ENCODE results near the gene PRR20C.
"Not testable (repeated sequence)": the region's sequence is repeated elsewhere in the genome, so short reads cannot be mapped to it uniquely, and the experiment has no call there.

PRR20C gene

DNA sequence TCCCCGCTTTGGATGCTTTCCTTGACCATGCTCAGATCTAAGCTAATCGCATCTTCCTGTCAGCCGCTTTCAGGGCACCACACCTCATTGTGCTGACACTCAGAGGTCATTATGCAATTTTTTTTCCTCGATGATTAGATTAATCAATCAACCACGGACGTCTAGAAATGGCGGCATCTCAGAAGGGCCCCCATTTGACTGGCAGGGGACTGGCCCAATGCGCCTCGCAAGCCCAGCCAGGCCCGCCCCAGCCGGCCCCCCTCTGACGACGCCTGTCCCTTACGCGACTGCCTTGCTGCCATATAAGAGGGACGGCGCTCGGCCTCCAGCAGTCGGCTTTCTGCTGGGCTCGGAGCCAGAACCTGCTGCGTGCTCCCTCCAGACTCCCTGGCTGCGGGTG, at the start of gene PRR20C:
TSS of gene PRR20C (plus strand) at position 301 of the 400 bp plus-strand sequence. CDS start 387 bp downstream, outside the sequence.
- DNase-seq (ENCODE audit: low read depth in 3 of 3, low spot score in 1 of 3) = not testable (repeated sequence)

DNA sequence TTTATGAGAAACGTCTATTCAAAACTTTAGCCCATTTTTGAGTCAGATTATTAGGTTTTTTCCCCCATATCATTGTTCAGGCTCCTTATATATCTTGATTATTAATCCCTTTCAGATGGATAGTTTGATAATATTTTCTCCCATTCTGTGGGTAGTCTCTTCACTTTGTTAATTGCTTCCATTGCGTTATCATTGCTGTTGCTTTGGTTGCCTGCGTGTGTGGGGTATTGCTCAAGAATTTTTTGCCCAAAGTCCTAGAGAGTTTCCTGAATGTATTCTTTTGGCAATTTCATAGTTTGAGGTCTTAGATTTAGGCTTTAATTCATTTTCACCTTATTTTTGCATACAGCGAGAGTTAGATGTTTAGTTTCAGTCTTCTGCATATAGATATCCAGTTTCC, 38.9 kb upstream of the PRR20C start:
- no peak for DNase-seq (ENCODE audit: low read depth in 3 of 3, low spot score in 1 of 3)

DNA sequence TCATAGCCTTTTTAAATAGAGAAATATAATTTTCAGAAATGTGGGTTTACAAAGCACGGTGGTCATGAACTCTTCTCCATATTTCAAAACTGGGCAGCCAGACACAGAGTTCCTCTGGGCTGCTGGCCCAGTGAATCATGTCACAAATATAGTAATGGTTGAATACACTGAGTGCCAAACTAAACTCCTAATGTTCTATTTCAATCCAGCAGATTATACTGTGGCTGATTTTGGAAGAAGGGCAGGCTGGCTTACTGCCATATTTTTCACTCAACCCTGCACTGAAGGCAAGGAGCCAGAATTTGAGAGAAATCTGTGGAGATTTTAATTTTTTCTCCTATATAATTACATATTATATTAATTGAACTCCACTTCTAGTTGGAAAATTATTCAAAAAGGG, 30.2 kb upstream of the PRR20C start:
- DNase-seq (ENCODE audit: low read depth in 3 of 3, low spot score in 1 of 3) = no peak

DNA sequence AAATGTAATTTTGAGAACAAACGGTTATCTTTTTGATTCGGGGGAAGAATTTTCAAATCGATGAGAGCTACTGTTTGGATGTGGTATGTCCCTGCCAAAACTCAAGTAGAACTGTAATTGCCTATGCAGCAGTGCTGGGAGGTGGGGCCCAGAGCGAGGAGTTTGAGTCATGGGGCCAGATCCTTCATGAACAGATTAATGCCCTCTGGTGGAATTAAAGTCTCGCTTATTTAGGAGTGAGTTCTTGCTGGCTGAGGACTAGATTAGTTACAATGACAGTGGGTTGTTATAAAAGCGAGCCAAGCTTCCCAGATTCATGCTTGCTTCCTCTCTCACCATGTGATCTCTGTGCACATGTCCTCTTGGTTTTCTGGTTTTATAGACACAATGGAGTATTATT, 25.0 kb upstream of the PRR20C start:
- DNase-seq (ENCODE audit: low read depth in 3 of 3, low spot score in 1 of 3) = no peak

DNA sequence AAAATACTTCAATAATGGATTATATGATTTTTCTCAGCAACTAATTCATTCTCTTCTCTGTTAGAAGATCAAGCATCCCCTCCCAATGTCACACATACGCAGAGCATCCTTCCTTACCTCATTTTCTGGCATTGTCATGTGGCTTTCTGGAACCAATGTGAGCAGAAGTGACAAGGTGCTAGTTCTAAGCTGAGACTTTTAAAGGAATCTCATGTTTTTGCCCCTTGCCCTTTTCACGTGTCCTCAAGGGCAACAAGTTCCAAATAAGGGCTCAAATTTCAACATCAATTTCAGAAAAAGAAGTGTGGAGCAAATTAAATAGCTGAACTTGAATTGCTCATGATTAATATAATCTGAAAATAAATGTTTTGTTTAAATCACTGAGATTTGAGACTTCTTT, 17.8 kb upstream of the PRR20C start:
- DNase-seq (ENCODE audit: low read depth in 3 of 3, low spot score in 1 of 3) = no peak

DNA sequence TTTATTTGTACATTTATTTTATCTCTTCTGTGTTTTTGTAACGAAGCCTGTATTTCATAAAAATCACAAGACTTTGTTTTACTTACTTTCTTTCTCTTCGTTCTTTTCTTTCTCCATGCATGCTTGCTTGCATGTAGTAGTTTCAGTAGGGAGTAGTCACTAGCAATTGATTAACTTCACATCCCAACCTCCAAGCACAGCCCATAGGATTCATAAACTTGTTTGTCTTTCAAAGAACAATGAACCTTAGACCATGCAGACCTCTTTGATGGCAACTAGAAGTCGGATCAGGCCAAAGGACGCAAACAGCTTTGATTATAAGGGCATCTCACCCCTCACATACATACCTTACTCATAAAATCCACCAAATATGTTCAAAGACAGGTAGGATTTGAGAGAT, 16.3 kb upstream of the PRR20C start:
- no peak for DNase-seq (ENCODE audit: low read depth in 3 of 3, low spot score in 1 of 3)

DNA sequence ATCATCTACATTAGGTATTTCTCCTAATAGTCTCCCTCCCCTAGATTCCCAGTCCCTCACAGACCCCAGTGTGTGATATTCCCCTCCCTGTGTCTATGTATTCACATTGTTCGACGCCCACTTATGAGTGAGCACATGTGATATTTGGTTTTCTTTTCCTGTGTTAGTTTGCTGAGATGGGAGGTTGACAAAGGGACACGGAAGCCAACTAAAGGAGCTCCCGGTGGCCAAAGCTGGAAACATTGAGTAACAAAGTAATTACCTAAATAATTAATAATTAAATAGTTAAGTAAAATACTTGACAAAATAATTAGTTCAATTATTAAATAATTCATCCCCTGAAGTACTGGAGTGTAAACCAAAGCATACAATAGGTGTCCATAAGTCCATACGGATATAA, 14.9 kb upstream of the PRR20C start:
- DNase-seq (ENCODE audit: low read depth in 3 of 3, low spot score in 1 of 3) = no peak

DNA sequence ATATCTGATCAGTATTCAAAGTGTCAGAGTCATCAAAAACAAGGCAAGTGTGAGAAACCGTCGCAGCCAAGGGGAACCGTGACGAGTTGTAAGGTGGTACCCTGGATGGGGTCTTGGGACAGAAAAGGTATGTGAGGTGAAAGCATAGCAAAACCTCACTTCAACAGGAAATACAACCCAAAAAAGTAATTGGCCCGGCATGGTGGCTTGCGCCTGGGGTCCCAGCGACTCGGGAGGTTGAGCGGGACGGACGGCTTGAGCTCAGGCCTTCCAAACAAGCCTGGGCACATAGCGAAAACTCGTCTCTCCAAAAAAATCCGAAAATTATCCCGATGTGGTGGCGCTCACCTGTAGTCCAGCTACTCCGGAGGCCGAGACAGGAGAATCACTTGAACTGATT, 14.1 kb upstream of the PRR20C start:
- DNase-seq (ENCODE audit: low read depth in 3 of 3, low spot score in 1 of 3) = not testable (repeated sequence)

DNA sequence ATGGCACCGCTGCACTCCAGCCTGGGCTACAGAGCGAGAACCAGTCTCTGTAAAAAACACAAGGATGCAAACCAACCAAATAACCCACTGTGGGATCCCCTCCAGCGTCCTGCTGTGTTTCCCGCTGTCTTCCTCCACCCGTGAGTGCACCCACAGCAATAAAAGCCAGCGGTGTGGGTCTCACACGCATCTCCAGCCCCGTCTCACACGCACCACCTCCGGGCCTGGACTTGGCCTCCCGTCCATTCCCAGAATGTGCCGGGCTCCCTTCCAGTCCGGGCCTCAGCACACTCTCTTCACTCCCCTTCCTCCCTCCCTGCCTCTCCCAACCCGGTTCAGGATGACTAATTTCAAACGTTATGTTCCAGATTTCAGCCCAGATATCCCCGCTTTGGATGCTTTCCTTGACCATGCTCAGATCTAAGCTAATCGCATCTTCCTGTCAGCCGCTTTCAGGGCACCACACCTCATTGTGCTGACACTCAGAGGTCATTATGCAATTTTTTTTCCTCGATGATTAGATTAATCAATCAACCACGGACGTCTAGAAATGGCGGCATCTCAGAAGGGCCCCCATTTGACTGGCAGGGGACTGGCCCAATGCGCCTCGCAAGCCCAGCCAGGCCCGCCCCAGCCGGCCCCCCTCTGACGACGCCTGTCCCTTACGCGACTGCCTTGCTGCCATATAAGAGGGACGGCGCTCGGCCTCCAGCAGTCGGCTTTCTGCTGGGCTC, 13.5 kb upstream of the PRR20C start, which contains the start of gene PRR20A:
TSS of gene PRR20A (plus strand) at position 684 of the 734 bp plus-strand sequence. CDS start 387 bp downstream, outside the sequence.
- DNase-seq (ENCODE audit: low read depth in 3 of 3, low spot score in 1 of 3) = not testable (repeated sequence)

DNA sequence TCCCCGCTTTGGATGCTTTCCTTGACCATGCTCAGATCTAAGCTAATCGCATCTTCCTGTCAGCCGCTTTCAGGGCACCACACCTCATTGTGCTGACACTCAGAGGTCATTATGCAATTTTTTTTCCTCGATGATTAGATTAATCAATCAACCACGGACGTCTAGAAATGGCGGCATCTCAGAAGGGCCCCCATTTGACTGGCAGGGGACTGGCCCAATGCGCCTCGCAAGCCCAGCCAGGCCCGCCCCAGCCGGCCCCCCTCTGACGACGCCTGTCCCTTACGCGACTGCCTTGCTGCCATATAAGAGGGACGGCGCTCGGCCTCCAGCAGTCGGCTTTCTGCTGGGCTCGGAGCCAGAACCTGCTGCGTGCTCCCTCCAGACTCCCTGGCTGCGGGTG, 6.7 kb upstream of the PRR20C start, which contains the start of gene PRR20B:
TSS of gene PRR20B (plus strand) at position 301 of the 400 bp plus-strand sequence. CDS start 387 bp downstream, outside the sequence.
- DNase-seq (ENCODE audit: low read depth in 3 of 3, low spot score in 1 of 3) = not testable (repeated sequence)

DNA sequence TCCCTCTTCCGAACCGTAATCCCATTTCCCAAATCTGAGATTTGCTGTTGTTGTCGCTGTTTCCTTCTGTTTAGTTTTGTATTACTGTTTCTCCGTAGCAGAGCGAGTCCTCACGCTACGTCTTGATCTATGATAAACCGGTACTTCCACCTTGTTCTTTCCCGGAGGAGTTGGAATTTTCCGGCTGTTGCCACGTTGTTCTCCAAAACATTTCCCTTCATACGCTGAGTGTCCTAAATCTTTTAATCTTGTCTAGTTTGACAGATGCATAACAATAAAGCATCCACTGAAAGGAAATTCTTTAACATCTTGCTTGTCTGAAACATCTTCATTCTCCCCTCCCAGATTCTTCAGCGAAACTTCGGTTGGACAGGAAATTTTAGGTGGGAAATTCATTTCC, 5.8 kb upstream of the PRR20C start:
- DNase-seq (ENCODE audit: low read depth in 3 of 3, low spot score in 1 of 3) = not testable (repeated sequence)

DNA sequence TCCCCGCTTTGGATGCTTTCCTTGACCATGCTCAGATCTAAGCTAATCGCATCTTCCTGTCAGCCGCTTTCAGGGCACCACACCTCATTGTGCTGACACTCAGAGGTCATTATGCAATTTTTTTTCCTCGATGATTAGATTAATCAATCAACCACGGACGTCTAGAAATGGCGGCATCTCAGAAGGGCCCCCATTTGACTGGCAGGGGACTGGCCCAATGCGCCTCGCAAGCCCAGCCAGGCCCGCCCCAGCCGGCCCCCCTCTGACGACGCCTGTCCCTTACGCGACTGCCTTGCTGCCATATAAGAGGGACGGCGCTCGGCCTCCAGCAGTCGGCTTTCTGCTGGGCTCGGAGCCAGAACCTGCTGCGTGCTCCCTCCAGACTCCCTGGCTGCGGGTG, 6.5 kb downstream of the PRR20C start, which contains the start of gene PRR20D:
TSS of gene PRR20D (plus strand) at position 301 of the 400 bp plus-strand sequence. CDS start 387 bp downstream, outside the sequence.
- not testable (repeated sequence) for DNase-seq (ENCODE audit: low read depth in 3 of 3, low spot score in 1 of 3)

DNA sequence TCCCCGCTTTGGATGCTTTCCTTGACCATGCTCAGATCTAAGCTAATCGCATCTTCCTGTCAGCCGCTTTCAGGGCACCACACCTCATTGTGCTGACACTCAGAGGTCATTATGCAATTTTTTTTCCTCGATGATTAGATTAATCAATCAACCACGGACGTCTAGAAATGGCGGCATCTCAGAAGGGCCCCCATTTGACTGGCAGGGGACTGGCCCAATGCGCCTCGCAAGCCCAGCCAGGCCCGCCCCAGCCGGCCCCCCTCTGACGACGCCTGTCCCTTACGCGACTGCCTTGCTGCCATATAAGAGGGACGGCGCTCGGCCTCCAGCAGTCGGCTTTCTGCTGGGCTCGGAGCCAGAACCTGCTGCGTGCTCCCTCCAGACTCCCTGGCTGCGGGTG, 13.0 kb downstream of the PRR20C start, which contains the start of gene PRR20E:
TSS of gene PRR20E (plus strand) at position 301 of the 400 bp plus-strand sequence. CDS start 387 bp downstream, outside the sequence.
- DNase-seq (ENCODE audit: low read depth in 3 of 3, low spot score in 1 of 3) = not testable (repeated sequence)

DNA sequence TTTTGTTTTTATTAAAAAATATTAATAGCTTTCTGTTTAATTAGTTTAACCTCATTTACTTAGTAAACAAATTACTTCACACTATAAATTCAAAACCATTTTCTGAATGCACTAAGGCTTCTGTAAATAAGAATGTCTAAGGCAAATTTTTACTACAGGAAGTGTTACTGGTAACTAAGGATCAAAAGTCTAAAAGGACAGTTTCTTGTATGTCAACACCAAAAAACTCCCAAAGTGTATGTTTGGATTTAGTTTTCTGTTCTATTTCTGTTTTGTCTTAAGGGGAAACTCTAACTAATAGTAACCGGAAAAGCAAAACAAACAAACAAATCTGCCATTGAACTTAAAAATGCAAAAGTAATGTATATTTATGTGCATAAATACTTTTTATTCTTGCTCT, 37.8 kb downstream of the PRR20C start:
- no peak for DNase-seq (ENCODE audit: low read depth in 3 of 3, low spot score in 1 of 3)
